Measurements from ENCODE around the gene PPP2R3C. TPM values are rescaled to one million over a fixed set of nuclear protein-coding genes. Genes with fewer than 3 reads are reported as not detected.

The PPP2R3C gene
- total RNA-seq, 4 donors from 2014 or later = 14.9 to 29.7 (median 20.2) TPM

GRCh38 chr14:35149239-35149638, 27.4 kb upstream of the PPP2R3C start:
- Histone ChIP-seq H3K4me1 (no peaks in the 10 kb centered on the region), H3K9me3 (no peaks in the 10 kb centered on the region), H3K27ac (no peak overlapping the region), H3K27me3 (no peaks in the 10 kb centered on the region), H3K4me3 (no peak overlapping the region), H3K36me3 (peaks cover 0 to 4% (median 0%) of the 10 kb centered on the region in 3 donors)
- 98 to 99% methylated on average over 4 of the region's 4 CpGs for WGBS, 2 donors
- DNase-seq (ENCODE audit: low spot score in 2 of 2) = no peak
- TF ChIP-seq EP300 (IDR thresholded peaks at IDR 0.05) = no peak
- TF ChIP-seq CTCF (IDR thresholded peaks at IDR 0.05) = no peak
- TF ChIP-seq POLR2A (IDR thresholded peaks at IDR 0.05) = no peak

GRCh38 chr14:35147711-35148110, 25.9 kb upstream of the PPP2R3C start:
- WGBS, 2 donors = 92 to 95% methylated on average over 3 of the region's 3 CpGs
- no peak for TF ChIP-seq POLR2A (IDR thresholded peaks at IDR 0.05)
- no peak for TF ChIP-seq CTCF (IDR thresholded peaks at IDR 0.05)
- TF ChIP-seq EP300 (IDR thresholded peaks at IDR 0.05) = no peak
- Histone ChIP-seq H3K4me1 (no peaks in the 10 kb centered on the region), H3K36me3 (peaks cover 0 to 13% (median 0%) of the 10 kb centered on the region in 3 donors), H3K4me3 (no peak overlapping the region), H3K27ac (no peak overlapping the region), H3K27me3 (no peaks in the 10 kb centered on the region), H3K9me3 (no peaks in the 10 kb centered on the region)
- DNase-seq (ENCODE audit: low spot score in 2 of 2) = no peak

- Histone ChIP-seq H3K4me1 (no peaks in the 10 kb centered on the region), H3K27me3 (no peaks in the 10 kb centered on the region), H3K27ac (no peak overlapping the region), H3K4me3 (no peak overlapping the region), H3K9me3 (no peaks in the 10 kb centered on the region), H3K36me3 (peaks cover 0 to 9% (median 0%) of the 10 kb centered on the region in 3 donors)
- 95 to 100% methylated on average over 2 of the region's 2 CpGs for WGBS, 2 donors
- TF ChIP-seq CTCF (IDR thresholded peaks at IDR 0.05) (no peak), EP300 (IDR thresholded peaks at IDR 0.05) (no peak), POLR2A (IDR thresholded peaks at IDR 0.05) (no peak)
- DNase-seq (ENCODE audit: low spot score in 2 of 2) = no peak
Observed at GRCh38 chr14:35147186-35147585, 25.4 kb upstream of the PPP2R3C start.

GRCh38 chr14:35146711-35147149, 24.9 kb upstream of the PPP2R3C start:
- 94 to 96% methylated on average over 5 of the region's 5 CpGs for WGBS, 2 donors
- no peak for TF ChIP-seq POLR2A (IDR thresholded peaks at IDR 0.05)
- no peak for TF ChIP-seq CTCF (IDR thresholded peaks at IDR 0.05)
- TF ChIP-seq EP300 (IDR thresholded peaks at IDR 0.05) = no peak
- H3K27me3 ChIP-seq = no peaks in the 10 kb centered on the region
- H3K4me1 ChIP-seq = no peaks in the 10 kb centered on the region
- H3K36me3 ChIP-seq = peaks cover 0 to 13% (median 0%) of the 10 kb centered on the region in 3 donors
- DNase-seq (ENCODE audit: low spot score in 2 of 2) = no peak
- no peak overlapping the region for H3K27ac ChIP-seq
- no peaks in the 10 kb centered on the region for H3K9me3 ChIP-seq
- no peak overlapping the region for H3K4me3 ChIP-seq

GRCh38 chr14:35144029-35144428, 22.2 kb upstream of the PPP2R3C start:
- no peak for DNase-seq (ENCODE audit: low spot score in 2 of 2)
- peaks cover 0 to 17% (median 0%) of the 10 kb centered on the region in 3 donors for H3K36me3 ChIP-seq
- H3K27ac ChIP-seq = no peak overlapping the region
- no peak overlapping the region for H3K4me3 ChIP-seq
- H3K4me1 ChIP-seq = no peaks in the 10 kb centered on the region
- H3K27me3 ChIP-seq = no peaks in the 10 kb centered on the region
- TF ChIP-seq CTCF (IDR thresholded peaks at IDR 0.05) (no peak), POLR2A (IDR thresholded peaks at IDR 0.05) (no peak), EP300 (IDR thresholded peaks at IDR 0.05) (no peak)
- H3K9me3 ChIP-seq = no peaks in the 10 kb centered on the region
- WGBS, 2 donors = 94 to 100% methylated on average over 1 of the region's 1 CpG

All from tibial nerve (tissue), 4 donors.